Measurements from ENCODE around the gene CTBP1. TPM values are rescaled to one million over a fixed set of nuclear protein-coding genes. Genes with fewer than 3 reads are reported as not detected.

Gene CTBP1
- total RNA-seq, 3 donors from 2014 or later = 130 to 159 (median 133) TPM

DNA sequence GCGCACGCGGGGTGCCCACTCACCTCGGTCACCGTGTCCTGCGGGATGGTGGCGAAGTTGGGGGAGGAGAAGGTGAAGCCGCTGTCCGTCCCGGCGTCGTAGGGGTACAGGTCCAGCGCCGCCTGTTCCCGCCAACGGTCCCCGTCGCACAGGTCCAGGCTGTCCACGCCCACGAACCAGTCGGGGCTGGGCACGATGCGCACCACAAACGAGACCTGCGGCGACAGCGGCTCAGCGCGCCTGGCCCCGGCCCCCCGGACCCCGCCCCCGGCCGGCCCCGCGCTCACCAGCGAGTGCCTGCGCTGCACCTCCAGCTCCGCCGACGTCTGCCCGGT lies 78.0 kb downstream of the CTBP1 start:
- DNase-seq (ENCODE audit: low spot score in 2 of 2) = no peak
- intact Hi-C loops (cut with DNase I; ENCODE audit: low total_unique reads) = no loop called here
- peak overlapping the region; percentile 55 to 74 (median 57) for H3K4me3 ChIP-seq

DNA sequence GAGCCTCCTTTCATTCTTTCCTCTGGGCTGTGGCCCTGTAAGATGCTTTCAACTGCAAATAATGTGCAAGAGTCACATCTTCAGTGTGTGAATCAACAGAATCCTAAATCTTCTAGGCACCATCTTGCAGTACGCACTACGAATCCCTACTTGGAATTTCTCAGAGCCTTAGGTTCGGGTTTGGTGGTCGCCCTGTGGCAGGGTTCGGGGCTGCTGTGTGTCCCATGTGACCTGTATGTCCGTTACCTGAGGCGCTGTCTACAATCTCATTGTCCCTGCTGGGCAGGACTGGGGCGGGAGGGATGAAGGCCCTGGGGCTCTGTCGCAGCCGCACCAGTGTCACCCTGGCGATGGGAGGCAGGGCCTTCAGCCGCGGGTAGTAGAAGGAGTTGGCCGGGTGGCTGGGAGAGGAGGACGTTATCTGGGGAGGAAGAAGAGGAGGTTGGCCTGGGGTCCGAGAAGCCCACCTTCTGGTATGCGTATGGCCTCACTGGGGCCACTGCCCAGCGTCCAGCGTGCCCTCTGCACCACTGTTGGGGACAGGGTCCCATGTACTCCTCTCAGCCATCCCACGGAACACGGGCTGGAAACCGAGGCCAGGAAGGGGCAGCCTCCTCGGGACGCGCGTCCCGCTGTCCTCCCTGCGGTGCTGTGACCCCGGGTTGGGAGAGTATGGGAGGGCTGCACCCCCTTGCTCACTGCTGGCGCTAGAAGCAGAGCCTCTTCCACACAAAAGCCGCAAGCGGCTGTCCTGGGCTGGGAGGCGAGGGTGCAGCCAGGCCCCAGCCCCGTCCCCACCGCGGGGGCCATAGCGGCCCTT lies 78.6 kb downstream of the CTBP1 start:
- Histone ChIP-seq H3K4me1 (peaks cover 0 to 16% of the 10 kb centered on the region in 2 donors), H3K36me3 (no peaks in the 10 kb centered on the region), H3K4me3 (peak overlapping the region; percentile 55 to 74 (median 57)), H3K9me3 (no peaks in the 10 kb centered on the region), H3K27ac (peak overlapping the region; percentile 25 to 89), H3K27me3 (peaks cover 8 to 22% of the 10 kb centered on the region in 2 donors)
- intact Hi-C loops (cut with DNase I; ENCODE audit: low total_unique reads) = no loop called here
- no peak for DNase-seq (ENCODE audit: low spot score in 2 of 2)
- TF ChIP-seq, protein P1, sequence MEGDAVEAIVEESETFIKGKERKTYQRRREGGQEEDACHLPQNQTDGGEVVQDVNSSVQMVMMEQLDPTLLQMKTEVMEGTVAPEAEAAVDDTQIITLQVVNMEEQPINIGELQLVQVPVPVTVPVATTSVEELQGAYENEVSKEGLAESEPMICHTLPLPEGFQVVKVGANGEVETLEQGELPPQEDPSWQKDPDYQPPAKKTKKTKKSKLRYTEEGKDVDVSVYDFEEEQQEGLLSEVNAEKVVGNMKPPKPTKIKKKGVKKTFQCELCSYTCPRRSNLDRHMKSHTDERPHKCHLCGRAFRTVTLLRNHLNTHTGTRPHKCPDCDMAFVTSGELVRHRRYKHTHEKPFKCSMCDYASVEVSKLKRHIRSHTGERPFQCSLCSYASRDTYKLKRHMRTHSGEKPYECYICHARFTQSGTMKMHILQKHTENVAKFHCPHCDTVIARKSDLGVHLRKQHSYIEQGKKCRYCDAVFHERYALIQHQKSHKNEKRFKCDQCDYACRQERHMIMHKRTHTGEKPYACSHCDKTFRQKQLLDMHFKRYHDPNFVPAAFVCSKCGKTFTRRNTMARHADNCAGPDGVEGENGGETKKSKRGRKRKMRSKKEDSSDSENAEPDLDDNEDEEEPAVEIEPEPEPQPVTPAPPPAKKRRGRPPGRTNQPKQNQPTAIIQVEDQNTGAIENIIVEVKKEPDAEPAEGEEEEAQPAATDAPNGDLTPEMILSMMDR (IDR thresholded peaks at IDR 0.05) = no peak
- TF ChIP-seq POLR2AphosphoS5 (IDR thresholded peaks at IDR 0.05) (no peak), POLR2A (IDR thresholded peaks at IDR 0.05) (no peak)

More for the DNA sequence above, 78.0 kb downstream of the CTBP1 start:
- TF ChIP-seq POLR2AphosphoS5 (IDR thresholded peaks at IDR 0.05) (no peak), POLR2A (IDR thresholded peaks at IDR 0.05) (no peak)
- TF ChIP-seq, protein P1 (IDR thresholded peaks at IDR 0.05) = no peak
- Histone ChIP-seq H3K4me1 (peaks cover 0 to 16% of the 10 kb centered on the region in 2 donors), H3K9me3 (no peaks in the 10 kb centered on the region), H3K36me3 (no peaks in the 10 kb centered on the region), H3K27me3 (peaks cover 8 to 22% of the 10 kb centered on the region in 2 donors), H3K27ac (peak overlapping the region; percentile 25 to 89)

GRCh38 chr4:1169691-1170096 lies 79.2 kb downstream of the CTBP1 start:
- no peak overlapping the region for H3K4me3 ChIP-seq
- no peaks in the 10 kb centered on the region for H3K36me3 ChIP-seq
- intact Hi-C loops (cut with DNase I; ENCODE audit: low total_unique reads) = loop anchor here (5.0 kb wide), 1 partner anchor 78 kb away; the partner anchor contains the start of gene CTBP1
- peaks cover 0 to 16% of the 10 kb centered on the region in 2 donors for H3K4me1 ChIP-seq
- peak overlapping the region in 1 of 2 donors; percentile 89 for H3K27ac ChIP-seq
- TF ChIP-seq POLR2A (IDR thresholded peaks at IDR 0.05) = no peak
- TF ChIP-seq, protein P1 (IDR thresholded peaks at IDR 0.05) = no peak
- no peak for TF ChIP-seq POLR2AphosphoS5 (IDR thresholded peaks at IDR 0.05)
- no peaks in the 10 kb centered on the region for H3K9me3 ChIP-seq
- no peak for DNase-seq (ENCODE audit: low spot score in 2 of 2)
- H3K27me3 ChIP-seq = peaks cover 8 to 22% of the 10 kb centered on the region in 2 donors

DNA sequence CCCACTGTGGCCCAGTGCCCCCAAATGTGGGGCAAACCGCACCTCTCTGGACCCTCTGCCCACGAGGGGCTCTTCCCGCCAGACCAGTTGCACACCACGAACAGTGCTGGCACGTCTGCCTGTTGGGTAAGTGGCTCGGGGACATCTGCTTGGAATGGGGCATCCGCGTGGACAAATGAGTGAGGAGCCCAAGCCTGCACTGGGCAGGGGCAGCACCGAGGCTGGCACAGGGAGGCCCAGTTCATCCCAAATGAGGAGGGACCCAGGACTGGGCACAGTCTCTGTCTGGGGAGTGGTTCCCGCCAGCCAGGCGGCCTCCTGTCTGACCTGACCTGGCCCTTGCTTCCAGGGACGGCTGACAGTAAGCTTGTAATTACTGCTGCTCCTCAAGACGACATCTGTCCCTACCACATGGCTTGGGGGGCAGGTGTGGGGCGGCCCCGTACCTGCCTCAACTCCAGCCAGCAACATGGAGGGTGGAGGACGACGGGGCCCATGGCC lies 79.7 kb downstream of the CTBP1 start:
- Histone ChIP-seq H3K27ac (peak overlapping the region in 1 of 2 donors; percentile 89), H3K9me3 (no peaks in the 10 kb centered on the region), H3K4me1 (peaks cover 0 to 16% of the 10 kb centered on the region in 2 donors), H3K36me3 (no peaks in the 10 kb centered on the region), H3K4me3 (no peak overlapping the region), H3K27me3 (peaks cover 8 to 22% of the 10 kb centered on the region in 2 donors)
- TF ChIP-seq POLR2A (IDR thresholded peaks at IDR 0.05) = no peak
- TF ChIP-seq, protein P1 (IDR thresholded peaks at IDR 0.05) = no peak
- TF ChIP-seq POLR2AphosphoS5 (IDR thresholded peaks at IDR 0.05) = peak in 1 of 3 donors; percentile 8
- intact Hi-C loops (cut with DNase I; ENCODE audit: low total_unique reads) = loop anchor here (5.0 kb wide), 1 partner anchor 78 kb away; the partner anchor contains the start of gene CTBP1
- peak in 1 of 2 donors; percentile 50 for DNase-seq (ENCODE audit: low spot score in 2 of 2)

Measured in breast epithelium (tissue), 4 donors.